Measurements from ENCODE around the gene NR5A1. TPM values are rescaled to one million over a fixed set of nuclear protein-coding genes. Genes with fewer than 3 reads are reported as not detected.

The NR5A1 gene
- total RNA-seq, 2 donors from 2014 or later, result 0.82 TPM; not detected in 1

GRCh38 chr9:124550072-124550471 is 42.9 kb upstream of the NR5A1 start:
- intact Hi-C loops (cut with DNase I), result loop anchor here (5.0 kb wide), 2 partner anchors 67 to 162 kb away; no protein-coding TSS in a partner anchor
- Histone ChIP-seq H3K4me1 (no peaks in the 10 kb centered on the region), H3K36me3 (no peaks in the 10 kb centered on the region), H3K27me3 (no peaks in the 10 kb centered on the region), H3K9me3 (no peaks in the 10 kb centered on the region), H3K27ac (no peak overlapping the region), H3K4me3 (no peak overlapping the region), H3K9ac (ENCODE audit: low read depth in 2 of 2, low read length in 2 of 2) (no peak overlapping the region)
- TF ChIP-seq, protein P1, sequence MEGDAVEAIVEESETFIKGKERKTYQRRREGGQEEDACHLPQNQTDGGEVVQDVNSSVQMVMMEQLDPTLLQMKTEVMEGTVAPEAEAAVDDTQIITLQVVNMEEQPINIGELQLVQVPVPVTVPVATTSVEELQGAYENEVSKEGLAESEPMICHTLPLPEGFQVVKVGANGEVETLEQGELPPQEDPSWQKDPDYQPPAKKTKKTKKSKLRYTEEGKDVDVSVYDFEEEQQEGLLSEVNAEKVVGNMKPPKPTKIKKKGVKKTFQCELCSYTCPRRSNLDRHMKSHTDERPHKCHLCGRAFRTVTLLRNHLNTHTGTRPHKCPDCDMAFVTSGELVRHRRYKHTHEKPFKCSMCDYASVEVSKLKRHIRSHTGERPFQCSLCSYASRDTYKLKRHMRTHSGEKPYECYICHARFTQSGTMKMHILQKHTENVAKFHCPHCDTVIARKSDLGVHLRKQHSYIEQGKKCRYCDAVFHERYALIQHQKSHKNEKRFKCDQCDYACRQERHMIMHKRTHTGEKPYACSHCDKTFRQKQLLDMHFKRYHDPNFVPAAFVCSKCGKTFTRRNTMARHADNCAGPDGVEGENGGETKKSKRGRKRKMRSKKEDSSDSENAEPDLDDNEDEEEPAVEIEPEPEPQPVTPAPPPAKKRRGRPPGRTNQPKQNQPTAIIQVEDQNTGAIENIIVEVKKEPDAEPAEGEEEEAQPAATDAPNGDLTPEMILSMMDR (IDR thresholded peaks at IDR 0.05), result no peak
- DNase-seq, result no peak

DNA sequence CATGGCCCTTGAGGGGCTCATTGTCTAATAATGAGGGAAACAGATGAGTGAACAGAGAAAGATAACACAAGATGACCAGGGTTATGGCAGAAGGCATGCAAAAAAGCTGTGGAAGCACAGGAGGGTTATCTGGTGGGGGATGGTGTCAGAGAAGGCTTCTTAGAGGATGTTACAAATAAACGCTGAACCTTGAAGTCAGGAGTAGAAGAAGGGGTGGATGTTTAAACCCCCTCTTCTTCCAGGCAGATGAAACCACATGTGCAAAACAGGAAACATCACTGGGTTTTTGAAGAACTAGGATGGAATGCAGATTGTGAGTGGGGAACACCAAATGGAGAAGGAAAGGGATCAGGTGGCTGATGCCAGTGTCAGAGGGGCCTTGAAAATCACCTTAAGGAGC is 41.8 kb upstream of the NR5A1 start:
- no peaks in the 10 kb centered on the region for H3K27me3 ChIP-seq
- H3K9me3 ChIP-seq, result no peaks in the 10 kb centered on the region
- no peaks in the 10 kb centered on the region for H3K36me3 ChIP-seq
- TF ChIP-seq, protein P1 (IDR thresholded peaks at IDR 0.05), result no peak
- no peak overlapping the region for H3K27ac ChIP-seq
- H3K9ac ChIP-seq (ENCODE audit: low read depth in 2 of 2, low read length in 2 of 2), result no peak overlapping the region
- no peak overlapping the region for H3K4me3 ChIP-seq
- intact Hi-C loops (cut with DNase I), result no loop called here
- DNase-seq, result no peak
- no peaks in the 10 kb centered on the region for H3K4me1 ChIP-seq

GRCh38 chr9:124544535-124544934 is 37.3 kb upstream of the NR5A1 start:
- H3K27me3 ChIP-seq, result no peaks in the 10 kb centered on the region
- intact Hi-C loops (cut with DNase I), result no loop called here

GRCh38 chr9:124541824-124542223 is 34.6 kb upstream of the NR5A1 start:
- H3K4me1 ChIP-seq, result no peaks in the 10 kb centered on the region
- no peak for DNase-seq
- no peak overlapping the region for H3K4me3 ChIP-seq
- TF ChIP-seq, protein P1 (IDR thresholded peaks at IDR 0.05), result no peak
- no peaks in the 10 kb centered on the region for H3K27me3 ChIP-seq
- intact Hi-C loops (cut with DNase I), result no loop called here
- no peak overlapping the region for H3K27ac ChIP-seq
- no peaks in the 10 kb centered on the region for H3K9me3 ChIP-seq
- H3K36me3 ChIP-seq, result no peaks in the 10 kb centered on the region
- no peak overlapping the region for H3K9ac ChIP-seq (ENCODE audit: low read depth in 2 of 2, low read length in 2 of 2)

More at GRCh38 chr9:124544535-124544934, 37.3 kb upstream of the NR5A1 start:
- no peaks in the 10 kb centered on the region for H3K36me3 ChIP-seq
- TF ChIP-seq, protein P1 (IDR thresholded peaks at IDR 0.05), result no peak
- no peak overlapping the region for H3K27ac ChIP-seq
- no peak for DNase-seq
- no peaks in the 10 kb centered on the region for H3K9me3 ChIP-seq
- H3K4me3 ChIP-seq, result no peak overlapping the region
- no peaks in the 10 kb centered on the region for H3K4me1 ChIP-seq
- H3K9ac ChIP-seq (ENCODE audit: low read depth in 2 of 2, low read length in 2 of 2), result no peak overlapping the region

- DNase-seq, result peak; percentile 28
- no peaks in the 10 kb centered on the region for H3K4me1 ChIP-seq
- no peaks in the 10 kb centered on the region for H3K9me3 ChIP-seq
- H3K36me3 ChIP-seq, result no peaks in the 10 kb centered on the region
- H3K27me3 ChIP-seq, result no peaks in the 10 kb centered on the region
- intact Hi-C loops (cut with DNase I), result loop anchor here (5.0 to 10.0 kb wide), 2 partner anchors 121 to 413 kb away; partner anchors contain the start of gene PSMB7
- no peak overlapping the region for H3K4me3 ChIP-seq
- H3K9ac ChIP-seq (ENCODE audit: low read depth in 2 of 2, low read length in 2 of 2), result no peak overlapping the region
- no peak overlapping the region for H3K27ac ChIP-seq
- TF ChIP-seq, protein P1 (IDR thresholded peaks at IDR 0.05), result no peak
Observed at GRCh38 chr9:124537926-124538325, 30.7 kb upstream of the NR5A1 start.

All from colonic mucosa (tissue), 4 donors.